HEK293 (cell line): Measurements from ENCODE around the gene ZP3.

ENCODE experiments used
- CTCF ChIA-PET: fragments of 350-600 bp; formaldehyde crosslinking; extraction: SDS; loops from one replicate; lab custom pipeline; 2021; ENCODE audit warnings: antibody characterized with exemption; lab: Yijun Ruan, JAX
- POLR2A ChIA-PET: fragments of 300-600 bp; formaldehyde crosslinking; extraction: SDS; loops from one replicate; lab custom pipeline; 2020; ENCODE audit warnings: antibody characterized with exemption, inconsistent platforms; lab: Yijun Ruan, JAX
- H3K27ac ChIP-seq: fragments of 200-500 bp; sonication (Bioruptor generic); 2 replicates; pipeline ENCODE4 v1.5.1; 2014; ENCODE audit warnings: low read depth, low read length, control low read depth, inconsistent platforms; ENCODE audit errors: extremely low read depth
- H3K36me3 ChIP-seq, 2 experiments: fragments of 200-500 bp in 1 of 2; sonication (Bioruptor generic) in 1 of 2; 1 replicate in 1 of 2; 2 replicates in 1 of 2; pipeline ENCODE4 v1.5.1; 2014 to 2017; ENCODE audit warnings: inconsistent platforms in 2 of 2, low read length in 2 of 2; ENCODE audit not compliant: control insufficient read depth in 2 of 2, insufficient read depth in 1 of 2
- H3K4me1 ChIP-seq: fragments of 200-500 bp; sonication (Bioruptor generic); 2 replicates; pipeline ENCODE4 v1.5.1; 2014; ENCODE audit warnings: mild to moderate bottlenecking, low read length, inconsistent platforms; ENCODE audit not compliant: control insufficient read depth, insufficient read depth
- H3K4me3 ChIP-seq: 2 replicates; pipeline ENCODE4 v1.5.1; 2011; ENCODE audit warnings: low read depth, mild to moderate bottlenecking, control low read depth, low read length, moderate library complexity
- H3K9me3 ChIP-seq: fragments of 200-500 bp; sonication (Bioruptor generic); 2 replicates; pipeline ENCODE4 v1.5.1; 2014; ENCODE audit warnings: low read depth, low read length, inconsistent platforms; ENCODE audit not compliant: control insufficient read depth, insufficient read depth
- KLF1 ChIP-seq: fragments of 450-650 bp; formaldehyde crosslinking; IDR thresholded peaks from 2 replicates; pipeline ENCODE4 v1.5.1; 2016; ENCODE audit warnings: missing biosample characterization, missing genetic modification characterization
- MZF1 ChIP-seq: fragments of 450-650 bp; formaldehyde crosslinking; IDR thresholded peaks from 2 replicates; pipeline ENCODE4 v1.5.1; 2017; ENCODE audit warnings: missing biosample characterization, missing genetic modification characterization, borderline replicate concordance
- PATZ1 ChIP-seq: fragments of 450-650 bp; formaldehyde crosslinking; IDR thresholded peaks from 2 replicates; pipeline ENCODE4 v1.5.1; 2016; ENCODE audit warnings: missing biosample characterization, missing genetic modification characterization
- PBX3 ChIP-seq: sonication (generic); formaldehyde crosslinking; IDR thresholded peaks from 2 replicates; pipeline ENCODE4 v1.8.1; 2022; ENCODE audit warnings: mild to moderate bottlenecking, moderate library complexity, missing genetic modification reagents
- PRDM10 ChIP-seq: fragments of 450-650 bp; formaldehyde crosslinking; IDR thresholded peaks from 2 replicates; pipeline ENCODE4 v1.5.1; 2016; ENCODE audit warnings: missing biosample characterization, missing genetic modification characterization
- RBAK ChIP-seq: fragments of 450-650 bp; formaldehyde crosslinking; IDR thresholded peaks from 2 replicates; pipeline ENCODE4 v1.5.1; 2016; ENCODE audit warnings: missing biosample characterization, missing genetic modification characterization
- SP2 ChIP-seq: fragments of 450-650 bp; formaldehyde crosslinking; IDR thresholded peaks from 2 replicates; pipeline ENCODE4 v1.5.1; 2016; ENCODE audit warnings: missing biosample characterization, missing genetic modification characterization
- SP3 ChIP-seq: fragments of 450-650 bp; formaldehyde crosslinking; IDR thresholded peaks from 2 replicates; pipeline ENCODE4 v1.5.1; 2016; ENCODE audit warnings: missing biosample characterization, missing genetic modification characterization
- SP7 ChIP-seq: fragments of 450-650 bp; formaldehyde crosslinking; IDR thresholded peaks from 2 replicates; pipeline ENCODE4 v1.5.1; 2016; ENCODE audit warnings: missing biosample characterization, missing genetic modification characterization
- TSHZ1 ChIP-seq: fragments of 450-650 bp; formaldehyde crosslinking; IDR thresholded peaks from 2 replicates; pipeline ENCODE4 v1.5.1; 2016; ENCODE audit warnings: missing biosample characterization, missing genetic modification characterization, borderline replicate concordance
- ZBTB48 ChIP-seq: fragments of 450-650 bp; formaldehyde crosslinking; IDR thresholded peaks from 2 replicates; pipeline ENCODE4 v1.5.1; 2016; ENCODE audit warnings: missing biosample characterization, missing genetic modification characterization
- ZFHX2 ChIP-seq: fragments of 450-650 bp; formaldehyde crosslinking; conservative IDR thresholded peaks from 2 replicates; pipeline ENCODE4 v1.5.1; 2016; ENCODE audit warnings: missing biosample characterization, missing genetic modification characterization
- ZFP3 ChIP-seq: fragments of 450-650 bp; formaldehyde crosslinking; IDR thresholded peaks from 2 replicates; pipeline ENCODE4 v1.5.1; 2016; ENCODE audit warnings: low read depth, missing biosample characterization, missing genetic modification characterization
- ZNF112 ChIP-seq: fragments of 450-650 bp; formaldehyde crosslinking; IDR thresholded peaks from 2 replicates; pipeline ENCODE4 v1.5.0; 2017; ENCODE audit warnings: missing biosample characterization, missing genetic modification characterization
- ZNF223 ChIP-seq: fragments of 450-650 bp; formaldehyde crosslinking; IDR thresholded peaks from 2 replicates; pipeline ENCODE4 v1.5.1; 2016; ENCODE audit warnings: missing biosample characterization, missing genetic modification characterization
- ZNF558 ChIP-seq: fragments of 450-650 bp; formaldehyde crosslinking; IDR thresholded peaks from 2 replicates; pipeline ENCODE4 v1.5.1; 2016; ENCODE audit warnings: missing biosample characterization, missing genetic modification characterization
- ZNF629 ChIP-seq: fragments of 450-650 bp; formaldehyde crosslinking; IDR thresholded peaks from 2 replicates; pipeline ENCODE4 v1.5.1; 2017; ENCODE audit warnings: missing biosample characterization, missing genetic modification characterization

The ZP3 gene

GRCh38 chr7:76395965-76396726 is 28.6 kb upstream of the ZP3 start:
- POLR2A ChIA-PET: no interaction called here
- Histone ChIP-seq H3K27ac (no peak overlapping the region), H3K4me3 (no peak overlapping the region), H3K4me1 (no peaks in the 10 kb centered on the region), H3K36me3 (no peaks in the 10 kb centered on the region), H3K9me3 (no peaks in the 10 kb centered on the region)
- CTCF ChIA-PET: interaction anchor here (0.6 kb wide), 1 partner anchor 31 kb away, joined by 5 read pairs; no protein-coding TSS in a partner anchor
- peak; percentile 51 for TF ChIP-seq ZFHX2 (tag by site-specific recombination)
- no peak for TF ChIP-seq ZNF112 (tag by site-specific recombination)
- peak; percentile 87 for TF ChIP-seq KLF1 (tag by site-specific recombination)
- TF ChIP-seq SP3 (tag by site-specific recombination): peak; percentile 51; the same call in 1 of the 2 replicates
- TF ChIP-seq SP2 (tag by site-specific recombination): peak; percentile 51
- TF ChIP-seq ZBTB48 (tag by site-specific recombination): no peak
- TF ChIP-seq PRDM10: 0 out of 2 replicates have a peak, but pooled peaks have one; percentile 21
- TF ChIP-seq PATZ1: 0 out of 2 replicates have a peak, but pooled peaks have one; percentile 35

- TF ChIP-seq TSHZ1 (tag by site-specific recombination) (no peak), ZNF558 (tag by site-specific recombination) (no peak), RBAK (no peak), ZFP3 (tag by site-specific recombination) (no peak), PBX3 (CRISPR knock-in tag) (no peak), MZF1 (no peak), SP7 (tag by site-specific recombination) (no peak), ZNF629 (tag by site-specific recombination) (no peak), ZNF223 (no peak), SP3 (tag by site-specific recombination) (no peak)
- no peaks in the 10 kb centered on the region for H3K4me1 ChIP-seq
- no peak overlapping the region for H3K4me3 ChIP-seq
- no peaks in the 10 kb centered on the region for H3K36me3 ChIP-seq
- CTCF ChIA-PET: no interaction called here
- POLR2A ChIA-PET: interaction anchor here (0.6 kb wide), 1 partner anchor 1344 kb away, joined by 3 read pairs; no protein-coding TSS in a partner anchor
- no peak overlapping the region for H3K27ac ChIP-seq
- no peaks in the 10 kb centered on the region for H3K9me3 ChIP-seq
These were observed 27.9 kb upstream of the ZP3 start for GRCh38 chr7:76396864-76397263.
